Esophagus muscularis mucosa (tissue), 4 donors: ENCODE measurements around the gene WDR87. TPM values are rescaled to one million over a fixed set of nuclear protein-coding genes. Genes with fewer than 3 reads are reported as not detected.

Experiments used
- DNase-seq: peaks from one replicate; pipeline ENCODE4 v3.0.0-alpha.2; 2017; ENCODE audit errors: extremely low spot score
- H3K27ac ChIP-seq, 4 donors: fragments of 200-600 bp; sonication (generic); replicated peaks in 1 of 4; 1 replicate in 3 of 4; 2 replicates in 1 of 4; pipeline ENCODE4 v1.5.1; 2016 to 2019; ENCODE audit warnings: mild to moderate bottlenecking in 1 of 4
- H3K27me3 ChIP-seq, 4 donors: fragments of 200-600 bp; sonication (generic); one replicate each; pipeline versions ENCODE4 v1.5.1 to v1.6.0; 2016 to 2019
- H3K36me3 ChIP-seq, 4 donors: fragments of 200-600 bp; sonication (generic); one replicate each; pipeline ENCODE4 v1.5.1; 2016 to 2019
- H3K4me1 ChIP-seq, 4 donors: fragments of 200-600 bp; sonication (generic); one replicate each; pipeline ENCODE4 v1.5.1; 2016 to 2019
- H3K4me3 ChIP-seq, 4 donors: fragments of 200-600 bp; sonication (generic); 1 replicate in 2 of 4; 2 replicates in 2 of 4; pipeline ENCODE4 v1.5.1; 2016 to 2019; ENCODE audit warnings: mild to moderate bottlenecking in 4 of 4, moderate library complexity in 1 of 4
- H3K9me3 ChIP-seq, 4 donors: fragments of 200-600 bp; sonication (generic); 1 replicate in 3 of 4; 2 replicates in 1 of 4; pipeline ENCODE4 v1.5.1; 2016 to 2019
- EP300 ChIP-seq: sonication (generic); formaldehyde crosslinking; IDR thresholded peaks from one replicate; pipeline ENCODE4 v1.6.1; 2017; ENCODE audit warnings: antibody characterized with exemption
- POLR2A ChIP-seq: fragments of 450-650 bp; IDR thresholded peaks from one replicate; pipeline ENCODE4 v1.6.1; 2017; ENCODE audit warnings: antibody characterized with exemption, moderate library complexity, mild to moderate bottlenecking, low read depth
- POLR2AphosphoS5 ChIP-seq, 2 donors: sonication (generic); formaldehyde crosslinking; IDR thresholded peaks; one replicate each; pipeline ENCODE4 v1.6.1; 2017; ENCODE audit warnings: antibody characterized with exemption in 2 of 2
- WGBS: methylation state at CpG from one replicate; pipeline ENCODE4 v1.1.5; 2018; 5-methylcytosine and 5-hydroxymethylcytosine counted together
- intact Hi-C: fragments of 100-400 bp; cut with DNase I; formaldehyde crosslinking; loops from one replicate; pipeline ENCODE4 v1.15.1; 2023
- total RNA-seq, 4 donors: library from RNA; depleted of rRNA; stranded (reverse); fragments of >200 nt; gene quantifications; one replicate each; pipeline versions ENCODE4 v1.1.0 to v1.2.1, GENCODE V29; 2016
- TF ChIP-seq, protein P1 (sequence below), 3 experiments: fragments of 200-600 bp in 2 of 3; fragments of 450-650 bp in 1 of 3; sonication (generic) in 2 of 3; IDR thresholded peaks; one replicate each; pipeline ENCODE4 v1.5.1; 2017 to 2019; ENCODE audit warnings: antibody characterized with exemption in 3 of 3, mild to moderate bottlenecking in 2 of 3, moderate library complexity in 1 of 3

The WDR87 gene
- total RNA-seq, 4 donors from 2014 or later, result not detected

- WGBS, result 96% methylated on average over 6 of the region's 6 CpGs
- no peak overlapping the region for H3K27ac ChIP-seq
- no peaks in the 10 kb centered on the region for H3K27me3 ChIP-seq
- no peak overlapping the region for H3K4me3 ChIP-seq
- H3K9me3 ChIP-seq, result no peaks in the 10 kb centered on the region
- TF ChIP-seq POLR2AphosphoS5 (IDR thresholded peaks at IDR 0.05), result no peak
- TF ChIP-seq, protein P1, sequence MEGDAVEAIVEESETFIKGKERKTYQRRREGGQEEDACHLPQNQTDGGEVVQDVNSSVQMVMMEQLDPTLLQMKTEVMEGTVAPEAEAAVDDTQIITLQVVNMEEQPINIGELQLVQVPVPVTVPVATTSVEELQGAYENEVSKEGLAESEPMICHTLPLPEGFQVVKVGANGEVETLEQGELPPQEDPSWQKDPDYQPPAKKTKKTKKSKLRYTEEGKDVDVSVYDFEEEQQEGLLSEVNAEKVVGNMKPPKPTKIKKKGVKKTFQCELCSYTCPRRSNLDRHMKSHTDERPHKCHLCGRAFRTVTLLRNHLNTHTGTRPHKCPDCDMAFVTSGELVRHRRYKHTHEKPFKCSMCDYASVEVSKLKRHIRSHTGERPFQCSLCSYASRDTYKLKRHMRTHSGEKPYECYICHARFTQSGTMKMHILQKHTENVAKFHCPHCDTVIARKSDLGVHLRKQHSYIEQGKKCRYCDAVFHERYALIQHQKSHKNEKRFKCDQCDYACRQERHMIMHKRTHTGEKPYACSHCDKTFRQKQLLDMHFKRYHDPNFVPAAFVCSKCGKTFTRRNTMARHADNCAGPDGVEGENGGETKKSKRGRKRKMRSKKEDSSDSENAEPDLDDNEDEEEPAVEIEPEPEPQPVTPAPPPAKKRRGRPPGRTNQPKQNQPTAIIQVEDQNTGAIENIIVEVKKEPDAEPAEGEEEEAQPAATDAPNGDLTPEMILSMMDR (IDR thresholded peaks at IDR 0.05), result no peak
- TF ChIP-seq EP300, result no peak
- TF ChIP-seq POLR2A, result no peak
- intact Hi-C loops, result no loop called here
- peaks cover 0 to 3% (median 0%) of the 10 kb centered on the region in 4 donors for H3K36me3 ChIP-seq
- H3K4me1 ChIP-seq, result no peaks in the 10 kb centered on the region
- no peak for DNase-seq
Measured at GRCh38 chr19:37946132-37946531, 39.7 kb upstream of the WDR87 start.

DNA sequence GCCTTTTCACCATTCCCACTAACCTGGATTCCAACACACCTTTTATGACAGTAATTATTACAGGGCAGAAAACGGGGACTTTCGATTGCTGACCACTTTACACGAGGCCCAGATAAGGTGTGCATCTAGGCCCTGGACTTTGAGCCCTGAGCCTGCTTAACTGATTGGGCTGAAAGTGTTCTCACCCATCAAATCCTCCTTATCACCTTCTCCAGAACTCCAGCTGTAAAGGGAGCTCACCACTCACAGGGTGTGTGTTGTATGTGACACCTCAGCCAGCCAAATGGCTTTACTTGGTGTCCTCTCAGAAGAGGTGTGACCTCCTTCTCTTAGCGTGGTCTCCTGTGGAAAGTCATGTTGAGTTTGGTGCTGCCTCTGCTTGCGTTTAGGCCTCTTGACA is 37.1 kb upstream of the WDR87 start:
- Histone ChIP-seq H3K27ac (no peak overlapping the region), H3K4me3 (no peak overlapping the region), H3K36me3 (peaks cover 0 to 3% (median 0%) of the 10 kb centered on the region in 4 donors), H3K4me1 (no peaks in the 10 kb centered on the region), H3K27me3 (no peaks in the 10 kb centered on the region), H3K9me3 (no peaks in the 10 kb centered on the region)
- 89% methylated on average over 5 of the region's 5 CpGs for WGBS
- intact Hi-C loops, result no loop called here
- DNase-seq, result no peak
- no peak for TF ChIP-seq EP300
- no peak for TF ChIP-seq POLR2A
- no peak for TF ChIP-seq POLR2AphosphoS5 (IDR thresholded peaks at IDR 0.05)
- TF ChIP-seq, protein P1 (IDR thresholded peaks at IDR 0.05), result no peak

GRCh38 chr19:37942516-37942902 is 36.1 kb upstream of the WDR87 start:
- WGBS, result 89% methylated on average over 6 of the region's 6 CpGs
- no peak for DNase-seq
- no peaks in the 10 kb centered on the region for H3K4me1 ChIP-seq

GRCh38 chr19:37941782-37942515 is 35.6 kb upstream of the WDR87 start:
- Histone ChIP-seq H3K4me1 (no peaks in the 10 kb centered on the region), H3K4me3 (no peak overlapping the region), H3K27me3 (no peaks in the 10 kb centered on the region), H3K9me3 (no peaks in the 10 kb centered on the region), H3K36me3 (peaks cover 0 to 3% (median 0%) of the 10 kb centered on the region in 4 donors), H3K27ac (no peak overlapping the region)
- TF ChIP-seq, protein P1 (IDR thresholded peaks at IDR 0.05), result no peak
- TF ChIP-seq POLR2AphosphoS5 (IDR thresholded peaks at IDR 0.05), result no peak
- TF ChIP-seq POLR2A, result no peak
- no peak for TF ChIP-seq EP300
- 86% methylated on average over 12 of the region's 12 CpGs for WGBS
- DNase-seq, result no peak
- intact Hi-C loops, result no loop called here

More at GRCh38 chr19:37942516-37942902, 36.1 kb upstream of the WDR87 start:
- intact Hi-C loops, result no loop called here
- no peak overlapping the region for H3K27ac ChIP-seq
- no peaks in the 10 kb centered on the region for H3K9me3 ChIP-seq
- no peaks in the 10 kb centered on the region for H3K27me3 ChIP-seq
- TF ChIP-seq POLR2A (no peak), POLR2AphosphoS5 (IDR thresholded peaks at IDR 0.05) (no peak), EP300 (no peak)
- TF ChIP-seq, protein P1 (IDR thresholded peaks at IDR 0.05), result no peak
- H3K4me3 ChIP-seq, result no peak overlapping the region
- H3K36me3 ChIP-seq, result peaks cover 0 to 3% (median 0%) of the 10 kb centered on the region in 4 donors
